ENCODE data around the gene C2CD2L.
"Not testable (repeated sequence)": the region's sequence is repeated elsewhere in the genome, so short reads cannot be mapped to it uniquely, and the experiment has no call there.

C2CD2L gene

GRCh38 chr11:119093942-119094815 is 13.0 kb upstream of the C2CD2L start:
- no peak for DNase-seq

- DNase-seq: no peak
These were observed 12.4 kb upstream of the C2CD2L start for GRCh38 chr11:119094816-119095065.

GRCh38 chr11:119095066-119095880 is 11.9 kb upstream of the C2CD2L start:
- DNase-seq: peak; percentile 88

- no peak for DNase-seq
These were observed 7.4 kb upstream of the C2CD2L start for GRCh38 chr11:119099711-119100110.

GRCh38 chr11:119100246-119100970 is 6.7 kb upstream of the C2CD2L start:
- peak; percentile 8 for DNase-seq

GRCh38 chr11:119100994-119101758 is 6.0 kb upstream of the C2CD2L start:
- no peak for DNase-seq

- peak; percentile 62 for DNase-seq
These were observed 5.3 kb upstream of the C2CD2L start, which contains the start of gene DPAGT1 for GRCh38 chr11:119101759-119102423. Gene DPAGT1, minus strand, starts transcription at chr11:119101853. Its CDS starts 198 bp downstream, at chr11:119101655.

- DNase-seq: not testable (repeated sequence)
These were observed 3.9 kb upstream of the C2CD2L start for GRCh38 chr11:119103161-119103664.

- DNase-seq: peak; percentile 29
These were observed 3.4 kb upstream of the C2CD2L start for GRCh38 chr11:119103793-119104192.

GRCh38 chr11:119107538-119108145 is 498 bp downstream of the C2CD2L start:
- DNase-seq: no peak

GRCh38 chr11:119108146-119108856 is 1.2 kb downstream of the C2CD2L start:
- DNase-seq: no peak

- no peak for DNase-seq
These were observed 1.7 kb downstream of the C2CD2L start for GRCh38 chr11:119108857-119109221.

- DNase-seq: no peak
These were observed 2.7 kb downstream of the C2CD2L start for GRCh38 chr11:119109843-119110242.

- DNase-seq: no peak
These were observed 3.3 kb downstream of the C2CD2L start for GRCh38 chr11:119110439-119110838.

GRCh38 chr11:119111361-119111925 is 4.3 kb downstream of the C2CD2L start:
- DNase-seq: no peak

GRCh38 chr11:119112314-119113020 is 5.3 kb downstream of the C2CD2L start:
- DNase-seq: no peak

GRCh38 chr11:119113716-119114115 is 6.6 kb downstream of the C2CD2L start:
- no peak for DNase-seq

GRCh38 chr11:119114351-119114750 is 7.2 kb downstream of the C2CD2L start:
- no peak for DNase-seq

- DNase-seq: no peak
These were observed 8.5 kb downstream of the C2CD2L start for GRCh38 chr11:119115484-119116234.
